ENCODE measurements around the gene KIAA1217. TPM values are rescaled to one million over a fixed set of nuclear protein-coding genes. Genes with fewer than 3 reads are reported as not detected.

KIAA1217 gene
- total RNA-seq, 4 donors from 2014 or later: 34.8 to 66.8 (median 52.9) TPM

DNA sequence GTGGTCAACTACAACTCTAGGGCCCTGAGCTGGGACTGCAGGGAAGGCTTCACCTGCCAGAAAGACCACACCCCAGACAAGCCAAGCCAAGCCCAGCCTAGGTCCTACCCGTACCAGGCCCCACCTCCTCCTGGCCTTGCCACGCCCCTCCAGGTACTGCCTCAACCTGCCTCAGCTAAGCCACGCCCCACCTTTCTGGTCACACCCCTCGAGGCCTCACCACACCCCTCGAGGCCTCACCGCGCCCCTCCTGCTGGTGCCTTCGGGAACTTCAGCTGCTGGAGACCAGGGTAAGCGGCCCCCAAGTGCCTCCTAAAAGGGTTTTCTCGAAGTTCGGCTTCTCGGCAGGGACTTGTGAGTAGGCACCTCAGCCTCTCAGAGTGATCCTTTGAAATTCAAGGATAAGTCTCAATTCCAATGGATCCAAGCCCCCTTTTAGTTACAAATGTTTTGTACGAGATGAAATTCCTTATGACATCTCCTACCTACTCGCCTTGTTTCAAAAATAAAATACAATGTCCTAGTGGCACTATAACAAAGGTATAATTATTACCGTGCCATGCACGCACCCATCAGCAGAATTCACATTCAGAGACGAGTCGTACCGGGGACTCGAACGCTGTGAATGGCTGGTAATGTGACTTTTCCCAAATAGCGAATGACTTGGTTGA lies 343.5 kb downstream of the KIAA1217 start:
- no peak overlapping the region for H3K4me3 ChIP-seq (ENCODE audit: low read depth, poor library complexity, severe bottlenecking)
- intact Hi-C loops (cut with DNase I; ENCODE audit: low total_unique reads): no loop called here
- TF ChIP-seq CTCF (IDR thresholded peaks at IDR 0.05) (no peak), POLR2A (IDR thresholded peaks at IDR 0.05) (no peak)
- 45 to 55% methylated on average over 21 to 22 of the region's 22 CpGs for WGBS, 2 donors
- DNase-seq (ENCODE audit: low spot score in 2 of 2): peak; percentile 32 to 87

DNA sequence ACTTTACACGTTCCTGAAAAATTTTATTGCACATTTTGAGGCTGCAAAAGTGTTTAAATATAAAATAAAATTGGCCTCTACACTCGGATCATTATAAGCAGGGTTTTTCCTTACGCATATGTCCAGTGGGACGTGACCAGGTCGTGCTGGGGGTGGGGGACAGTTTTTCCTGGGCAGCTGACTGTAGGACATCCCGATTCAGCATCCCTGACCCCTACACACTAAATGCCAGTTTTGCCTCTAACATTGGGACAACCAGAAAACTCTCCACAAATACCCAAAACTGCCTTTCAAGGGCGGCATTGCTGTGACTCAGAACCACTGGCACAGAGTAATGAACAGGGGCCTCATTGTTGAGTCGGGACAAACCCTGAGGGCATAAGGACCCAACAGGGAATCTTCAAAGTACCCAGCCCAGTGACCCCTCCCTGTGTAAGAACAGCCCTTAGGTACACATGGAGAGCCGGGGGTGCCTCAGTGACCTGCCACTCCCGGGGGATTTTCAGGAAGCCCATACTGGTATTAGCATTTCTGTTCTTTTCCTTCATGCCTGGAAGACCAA lies 344.2 kb downstream of the KIAA1217 start:
- intact Hi-C loops (cut with DNase I; ENCODE audit: low total_unique reads): no loop called here
- WGBS, 2 donors: 64 to 71% methylated on average over 10 of the region's 10 CpGs

DNA sequence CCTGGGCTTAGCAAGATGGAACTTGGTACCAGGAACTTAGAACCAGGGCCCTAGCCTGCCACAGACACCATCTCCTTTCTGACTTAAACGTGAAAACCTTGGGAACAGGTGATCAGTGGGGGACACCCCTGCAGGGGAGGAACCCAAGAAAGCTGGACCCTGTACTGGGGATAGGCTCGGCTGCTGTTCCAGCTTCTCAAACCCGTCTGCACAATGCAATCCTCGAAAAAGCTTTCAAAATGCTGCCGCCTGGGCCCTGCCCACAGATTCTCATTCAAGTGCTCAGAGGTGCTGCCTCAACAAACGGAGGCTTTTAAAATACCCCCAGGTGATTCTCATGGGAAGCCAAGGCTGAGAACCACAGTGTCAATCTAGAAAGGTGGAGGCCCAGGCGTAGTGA lies 345.1 kb downstream of the KIAA1217 start:
- DNase-seq (ENCODE audit: low spot score in 2 of 2): peak in 1 of 2 donors; percentile 66
- intact Hi-C loops (cut with DNase I; ENCODE audit: low total_unique reads): no loop called here
- no peak overlapping the region for H3K4me3 ChIP-seq (ENCODE audit: low read depth, poor library complexity, severe bottlenecking)
- WGBS, 2 donors: 74 to 76% methylated on average over 6 to 7 of the region's 7 CpGs
- no peak for TF ChIP-seq POLR2A (IDR thresholded peaks at IDR 0.05)
- no peak for TF ChIP-seq CTCF (IDR thresholded peaks at IDR 0.05)

More for the DNA sequence above, 344.2 kb downstream of the KIAA1217 start:
- peak in 1 of 2 donors; percentile 70 for DNase-seq (ENCODE audit: low spot score in 2 of 2)
- TF ChIP-seq CTCF (IDR thresholded peaks at IDR 0.05) (no peak), POLR2A (IDR thresholded peaks at IDR 0.05) (no peak)
- H3K4me3 ChIP-seq (ENCODE audit: low read depth, poor library complexity, severe bottlenecking): no peak overlapping the region

DNA sequence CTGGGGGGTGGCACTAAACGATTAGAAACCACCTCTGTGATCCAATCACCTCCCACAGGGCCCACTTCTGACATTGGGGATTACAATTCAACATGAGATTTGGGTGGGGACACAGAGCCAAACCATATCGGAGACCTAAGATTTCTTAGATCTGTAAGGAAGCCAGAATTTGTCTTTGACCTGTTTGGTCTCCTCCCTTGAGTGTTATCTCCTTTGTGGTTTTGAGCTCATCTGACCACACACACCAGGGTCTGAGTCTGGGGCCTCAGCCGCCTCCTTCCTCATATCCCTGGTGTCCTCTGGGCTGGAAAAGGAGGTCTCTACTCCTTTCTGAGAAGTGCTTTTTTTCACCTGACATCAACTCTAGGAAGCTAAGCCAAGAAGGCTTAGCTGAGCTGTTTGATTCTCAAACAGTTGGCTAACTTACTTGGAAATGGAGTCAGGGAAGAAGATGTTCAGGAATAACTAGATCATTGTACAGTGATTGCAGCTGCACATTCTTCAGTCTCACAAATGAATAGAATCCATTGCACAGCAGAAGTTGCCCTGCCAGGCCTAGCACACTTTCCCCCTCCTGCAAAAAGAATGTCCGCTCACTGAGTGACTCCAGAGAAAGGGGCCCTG lies 347.3 kb downstream of the KIAA1217 start:
- intact Hi-C loops (cut with DNase I; ENCODE audit: low total_unique reads): no loop called here
- DNase-seq (ENCODE audit: low spot score in 2 of 2): peak in 1 of 2 donors; percentile 17
- TF ChIP-seq POLR2A (IDR thresholded peaks at IDR 0.05): no peak
- TF ChIP-seq CTCF (IDR thresholded peaks at IDR 0.05): no peak
- no peak overlapping the region for H3K4me3 ChIP-seq (ENCODE audit: low read depth, poor library complexity, severe bottlenecking)
- WGBS, 2 donors: 79 to 86% methylated on average over 4 of the region's 4 CpGs

- WGBS, 2 donors: 58 to 59% methylated on average over 24 of the region's 24 CpGs
- DNase-seq (ENCODE audit: low spot score in 2 of 2): peak in 1 of 2 donors; percentile 60
Measured at GRCh38 chr10:24556750-24557742, 348.1 kb downstream of the KIAA1217 start.

More at GRCh38 chr10:24556750-24557742, 348.1 kb downstream of the KIAA1217 start:
- intact Hi-C loops (cut with DNase I; ENCODE audit: low total_unique reads): no loop called here
- TF ChIP-seq CTCF (IDR thresholded peaks at IDR 0.05): no peak
- TF ChIP-seq POLR2A (IDR thresholded peaks at IDR 0.05): no peak
- no peak overlapping the region for H3K4me3 ChIP-seq (ENCODE audit: low read depth, poor library complexity, severe bottlenecking)

All from lower leg skin (tissue), 4 donors.